ENCODE measurements around the gene SWI5.

SWI5 gene

GRCh38 chr9:128254362-128254761 is 21.7 kb upstream of the SWI5 start:
- Histone ChIP-seq H3K4me3 (ENCODE audit: low read depth, low read length) (no peak overlapping the region), H3K36me3 (peaks cover 20% of the 10 kb centered on the region)

GRCh38 chr9:128254855-128255759 is 21.0 kb upstream of the SWI5 start:
- H3K4me3 ChIP-seq (ENCODE audit: low read depth, low read length): no peak overlapping the region
- H3K27me3 ChIP-seq: no peaks in the 10 kb centered on the region
- H3K4me1 ChIP-seq: peaks cover 6% of the 10 kb centered on the region
- TF ChIP-seq CTCF (IDR thresholded peaks at IDR 0.05; ENCODE audit: low read depth, low read length): peak; percentile 96
- DNase-seq: peak; percentile 91
- peaks cover 18% of the 10 kb centered on the region for H3K36me3 ChIP-seq
- no peaks in the 10 kb centered on the region; the same call in 1 of the 2 replicates for H3K9me3 ChIP-seq

More at GRCh38 chr9:128254362-128254761, 21.7 kb upstream of the SWI5 start:
- Histone ChIP-seq H3K4me1 (peaks cover 6% of the 10 kb centered on the region), H3K9me3 (no peaks in the 10 kb centered on the region; the same call in 1 of the 2 replicates), H3K27me3 (no peaks in the 10 kb centered on the region)
- no peak for DNase-seq
- TF ChIP-seq CTCF (IDR thresholded peaks at IDR 0.05; ENCODE audit: low read depth, low read length): no peak

- Histone ChIP-seq H3K9me3 (no peaks in the 10 kb centered on the region), H3K4me3 (ENCODE audit: low read depth, low read length) (no peak overlapping the region), H3K36me3 (peaks cover 17% of the 10 kb centered on the region), H3K27me3 (no peaks in the 10 kb centered on the region), H3K4me1 (peaks cover 6% of the 10 kb centered on the region)
- TF ChIP-seq CTCF (IDR thresholded peaks at IDR 0.05; ENCODE audit: low read depth, low read length): no peak
- no peak for DNase-seq
Observed at GRCh38 chr9:128257086-128257825, 18.8 kb upstream of the SWI5 start.

DNA sequence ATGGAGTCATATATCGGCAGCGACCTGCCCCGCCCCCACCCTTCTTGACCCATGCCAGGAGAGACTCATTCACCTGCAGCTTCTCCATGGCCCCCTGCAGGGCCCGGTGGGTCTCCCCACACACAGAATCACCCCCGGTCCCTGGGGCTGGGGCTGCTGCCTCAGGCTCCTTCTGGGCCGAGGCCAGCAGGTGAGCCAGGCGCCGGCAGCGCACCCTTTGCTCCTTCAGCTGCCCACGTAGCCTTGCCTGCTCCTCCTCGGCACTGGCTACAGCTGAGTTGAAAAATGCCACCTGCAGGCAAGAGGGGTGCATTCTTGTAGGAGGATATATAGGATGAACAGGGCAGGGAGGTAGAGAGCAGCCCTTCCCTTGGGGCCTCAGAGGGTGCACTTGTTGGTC is 18.2 kb upstream of the SWI5 start:
- Histone ChIP-seq H3K4me1 (peaks cover 6% of the 10 kb centered on the region), H3K27me3 (no peaks in the 10 kb centered on the region), H3K9me3 (no peaks in the 10 kb centered on the region), H3K4me3 (ENCODE audit: low read depth, low read length) (no peak overlapping the region), H3K36me3 (peaks cover 17% of the 10 kb centered on the region)
- no peak for TF ChIP-seq CTCF (IDR thresholded peaks at IDR 0.05; ENCODE audit: low read depth, low read length)
- no peak for DNase-seq

- Histone ChIP-seq H3K36me3 (peaks cover 17% of the 10 kb centered on the region), H3K9me3 (no peaks in the 10 kb centered on the region), H3K4me3 (ENCODE audit: low read depth, low read length) (no peak overlapping the region), H3K27me3 (no peaks in the 10 kb centered on the region), H3K4me1 (peaks cover 6% of the 10 kb centered on the region)
- TF ChIP-seq CTCF (IDR thresholded peaks at IDR 0.05; ENCODE audit: low read depth, low read length): no peak
- DNase-seq: no peak
Observed at GRCh38 chr9:128258326-128258725, 17.8 kb upstream of the SWI5 start.
